ENCODE data around the gene FBXW2. TPM values are rescaled to one million over a fixed set of nuclear protein-coding genes. Genes with fewer than 3 reads are reported as not detected.

The FBXW2 gene
- total and polyA plus RNA-seq, 4 donors, result 23.4 to 74.0 (median 50.9) TPM

DNA sequence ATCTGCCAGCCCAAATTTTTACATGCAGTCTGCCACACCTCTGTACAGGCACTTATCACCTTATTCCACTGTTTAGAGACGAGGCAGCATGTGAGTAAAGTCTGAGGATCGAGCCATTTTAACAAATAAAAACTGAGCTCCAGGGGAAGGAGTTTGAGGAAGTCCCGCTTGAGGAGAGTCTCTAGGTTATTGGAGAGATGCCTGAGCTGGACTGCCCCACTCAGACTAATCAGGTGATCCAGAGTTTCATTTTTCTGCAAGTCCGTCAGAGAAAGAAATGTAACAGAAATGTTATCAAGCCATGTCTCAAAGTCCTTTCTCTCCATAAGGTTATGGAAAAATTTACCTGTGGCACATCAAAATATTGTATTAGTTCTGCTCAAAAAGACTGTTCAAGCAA is 5.3 kb downstream of the FBXW2 start:
- intact Hi-C loops (cut with DNase I), result no loop called here
- H3K4me1 ChIP-seq (ENCODE audit: control insufficient read depth in 1 of 2, insufficient read depth in 2 of 2, low read length in 2 of 2), result peaks cover 4 to 10% of the 10 kb centered on the region in 2 donors
- H3K36me3 ChIP-seq (ENCODE audit: control insufficient read depth in 1 of 2, insufficient read depth in 2 of 2, low read length in 1 of 2), result peaks cover 1 to 5% of the 10 kb centered on the region in 2 donors
- no peak overlapping the region for H3K27ac ChIP-seq (ENCODE audit: low read depth in 1 of 2, low read length in 2 of 2)
- DNase-seq (no peak), ATAC-seq (ENCODE audit: low FRiP score) (no peak)
- no peaks in the 10 kb centered on the region for H3K9me3 ChIP-seq (ENCODE audit: control insufficient read depth, low read length)
- WGBS, 2 donors, result 62 to 66% methylated on average over 4 of the region's 4 CpGs
- H3K4me3 ChIP-seq (ENCODE audit: low read length in 2 of 2), result no peak overlapping the region
- no peaks in the 10 kb centered on the region for H3K27me3 ChIP-seq (ENCODE audit: control insufficient read depth in 1 of 2, insufficient read depth in 2 of 2, low read length in 1 of 2)

GRCh38 chr9:120783602-120784047 is 9.6 kb downstream of the FBXW2 start:
- DNase-seq (no peak), ATAC-seq (ENCODE audit: low FRiP score) (no peak)
- Histone ChIP-seq H3K27ac (ENCODE audit: low read depth in 1 of 2, low read length in 2 of 2) (no peak overlapping the region), H3K36me3 (ENCODE audit: control insufficient read depth in 1 of 2, insufficient read depth in 2 of 2, low read length in 1 of 2) (peaks cover 1 to 5% of the 10 kb centered on the region in 2 donors), H3K27me3 (ENCODE audit: control insufficient read depth in 1 of 2, insufficient read depth in 2 of 2, low read length in 1 of 2) (no peaks in the 10 kb centered on the region), H3K9me3 (ENCODE audit: control insufficient read depth, low read length) (no peaks in the 10 kb centered on the region), H3K4me3 (ENCODE audit: low read length in 2 of 2) (no peak overlapping the region), H3K4me1 (ENCODE audit: control insufficient read depth in 1 of 2, insufficient read depth in 2 of 2, low read length in 2 of 2) (peaks cover 2 to 3% of the 10 kb centered on the region in 2 donors)
- intact Hi-C loops (cut with DNase I), result no loop called here
- WGBS, 2 donors, result 64 to 67% methylated on average over 2 of the region's 2 CpGs

DNA sequence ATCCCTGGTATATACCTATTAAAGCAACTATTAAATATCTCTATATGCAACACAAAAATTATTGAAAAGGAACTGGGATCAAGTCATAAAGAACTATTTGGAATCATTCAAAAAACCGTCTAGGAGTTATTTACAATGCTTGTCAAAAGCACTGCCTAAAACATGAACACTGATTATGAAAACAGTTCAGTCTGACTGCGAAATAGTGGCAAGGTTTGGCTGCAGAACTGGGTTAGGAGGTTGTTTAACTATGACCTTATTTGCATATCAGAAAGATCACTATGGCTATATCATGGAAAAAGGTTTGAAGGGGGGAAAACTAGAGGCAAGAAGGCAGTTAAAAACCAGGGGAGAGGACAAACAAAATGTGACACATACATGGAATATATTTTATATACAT is 12.0 kb downstream of the FBXW2 start:
- 68 to 78% methylated on average over 2 of the region's 2 CpGs for WGBS, 2 donors
- Histone ChIP-seq H3K4me3 (ENCODE audit: low read length in 2 of 2) (no peak overlapping the region), H3K36me3 (ENCODE audit: control insufficient read depth in 1 of 2, insufficient read depth in 2 of 2, low read length in 1 of 2) (no peaks in the 10 kb centered on the region), H3K9me3 (ENCODE audit: control insufficient read depth, low read length) (no peaks in the 10 kb centered on the region), H3K27me3 (ENCODE audit: control insufficient read depth in 1 of 2, insufficient read depth in 2 of 2, low read length in 1 of 2) (no peaks in the 10 kb centered on the region), H3K27ac (ENCODE audit: low read depth in 1 of 2, low read length in 2 of 2) (no peak overlapping the region), H3K4me1 (ENCODE audit: control insufficient read depth in 1 of 2, insufficient read depth in 2 of 2, low read length in 2 of 2) (peaks cover 2 to 3% of the 10 kb centered on the region in 2 donors)
- DNase-seq (no peak), ATAC-seq (ENCODE audit: low FRiP score) (no peak)
- intact Hi-C loops (cut with DNase I), result no loop called here

- peaks cover 3 to 5% of the 10 kb centered on the region in 2 donors for H3K36me3 ChIP-seq (ENCODE audit: control insufficient read depth in 1 of 2, insufficient read depth in 2 of 2, low read length in 1 of 2)
- no peaks in the 10 kb centered on the region for H3K27me3 ChIP-seq (ENCODE audit: control insufficient read depth in 1 of 2, insufficient read depth in 2 of 2, low read length in 1 of 2)
- ATAC-seq (ENCODE audit: low FRiP score), result no peak
- H3K27ac ChIP-seq (ENCODE audit: low read depth in 1 of 2, low read length in 2 of 2), result no peak overlapping the region
- no peak overlapping the region for H3K4me3 ChIP-seq (ENCODE audit: low read length in 2 of 2)
- H3K4me1 ChIP-seq (ENCODE audit: control insufficient read depth in 1 of 2, insufficient read depth in 2 of 2, low read length in 2 of 2), result peaks cover 2 to 3% of the 10 kb centered on the region in 2 donors
- intact Hi-C loops (cut with DNase I), result no loop called here
- H3K9me3 ChIP-seq (ENCODE audit: control insufficient read depth, low read length), result no peaks in the 10 kb centered on the region
- WGBS, 2 donors, result 96 to 98% methylated on average over 3 of the region's 3 CpGs
- DNase-seq, result no peak
Observed at GRCh38 chr9:120780367-120780766, 12.8 kb downstream of the FBXW2 start.

DNA sequence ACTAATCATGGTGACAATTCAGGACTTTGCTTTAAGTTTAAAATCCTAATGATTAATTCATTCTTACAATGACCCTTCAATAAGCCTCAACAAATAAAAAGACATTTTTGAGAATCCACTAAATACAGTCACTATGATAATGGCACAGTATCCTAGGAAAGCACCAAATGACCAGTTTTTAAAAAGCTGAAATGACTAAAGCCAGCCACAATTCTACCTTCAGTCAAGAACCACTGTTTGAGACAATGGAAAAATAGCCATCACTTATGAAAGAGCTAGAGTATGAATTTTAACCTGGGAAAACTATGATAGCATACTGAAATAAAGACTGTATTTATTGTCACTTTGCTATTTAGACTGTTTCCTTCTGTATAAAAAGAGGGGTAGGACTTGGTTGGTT is 14.0 kb downstream of the FBXW2 start:
- peaks cover 3 to 5% of the 10 kb centered on the region in 2 donors for H3K36me3 ChIP-seq (ENCODE audit: control insufficient read depth in 1 of 2, insufficient read depth in 2 of 2, low read length in 1 of 2)

DNA sequence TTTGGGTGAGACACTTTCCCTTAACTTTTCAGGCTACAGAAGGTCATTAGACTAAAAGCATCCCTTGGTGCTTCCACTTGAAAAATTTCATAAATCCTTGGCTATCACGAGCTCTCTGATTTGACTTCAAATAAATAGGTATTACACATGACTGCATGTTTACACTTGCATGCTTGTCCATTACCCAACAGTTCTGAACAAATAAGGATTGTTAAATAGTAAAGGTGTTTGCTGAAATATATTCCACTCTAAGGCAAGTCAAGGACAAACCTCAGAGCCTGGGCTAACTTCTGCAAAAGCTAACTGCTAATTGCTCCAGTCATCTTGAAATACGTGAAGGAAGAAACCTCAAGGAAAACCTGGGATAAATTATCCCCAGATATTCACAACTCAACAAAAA is 14.5 kb downstream of the FBXW2 start:
- Histone ChIP-seq H3K27ac (ENCODE audit: low read depth in 1 of 2, low read length in 2 of 2) (no peak overlapping the region), H3K27me3 (ENCODE audit: control insufficient read depth in 1 of 2, insufficient read depth in 2 of 2, low read length in 1 of 2) (no peaks in the 10 kb centered on the region), H3K36me3 (ENCODE audit: control insufficient read depth in 1 of 2, insufficient read depth in 2 of 2, low read length in 1 of 2) (peaks cover 3 to 5% of the 10 kb centered on the region in 2 donors), H3K4me3 (ENCODE audit: low read length in 2 of 2) (no peak overlapping the region), H3K4me1 (ENCODE audit: control insufficient read depth in 1 of 2, insufficient read depth in 2 of 2, low read length in 2 of 2) (peaks cover 2 to 3% of the 10 kb centered on the region in 2 donors), H3K9me3 (ENCODE audit: control insufficient read depth, low read length) (no peaks in the 10 kb centered on the region)
- ATAC-seq (ENCODE audit: low FRiP score) (no peak), DNase-seq (no peak)
- 78 to 79% methylated on average over 2 of the region's 2 CpGs for WGBS, 2 donors
- intact Hi-C loops (cut with DNase I), result no loop called here

More for the DNA sequence above, 14.0 kb downstream of the FBXW2 start:
- intact Hi-C loops (cut with DNase I), result no loop called here
- Histone ChIP-seq H3K27ac (ENCODE audit: low read depth in 1 of 2, low read length in 2 of 2) (no peak overlapping the region), H3K9me3 (ENCODE audit: control insufficient read depth, low read length) (no peaks in the 10 kb centered on the region), H3K27me3 (ENCODE audit: control insufficient read depth in 1 of 2, insufficient read depth in 2 of 2, low read length in 1 of 2) (no peaks in the 10 kb centered on the region), H3K4me1 (ENCODE audit: control insufficient read depth in 1 of 2, insufficient read depth in 2 of 2, low read length in 2 of 2) (peaks cover 2 to 3% of the 10 kb centered on the region in 2 donors), H3K4me3 (ENCODE audit: low read length in 2 of 2) (no peak overlapping the region)
- DNase-seq (no peak), ATAC-seq (ENCODE audit: low FRiP score) (no peak)

GRCh38 chr9:120777229-120777628 is 16.0 kb downstream of the FBXW2 start:
- Histone ChIP-seq H3K4me3 (ENCODE audit: low read length in 2 of 2) (no peak overlapping the region), H3K36me3 (ENCODE audit: control insufficient read depth in 1 of 2, insufficient read depth in 2 of 2, low read length in 1 of 2) (peaks cover 3 to 5% of the 10 kb centered on the region in 2 donors)
- 87 to 88% methylated on average over 5 of the region's 5 CpGs for WGBS, 2 donors

GRCh38 chr9:120776788-120777187 is 16.4 kb downstream of the FBXW2 start:
- DNase-seq, result no peak
- no peaks in the 10 kb centered on the region for H3K4me1 ChIP-seq (ENCODE audit: control insufficient read depth in 1 of 2, insufficient read depth in 2 of 2, low read length in 2 of 2)
- WGBS, 2 donors, result 94 to 98% methylated on average over 1 of the region's 1 CpG
- H3K27me3 ChIP-seq (ENCODE audit: control insufficient read depth in 1 of 2, insufficient read depth in 2 of 2, low read length in 1 of 2), result no peaks in the 10 kb centered on the region
- no peak overlapping the region for H3K4me3 ChIP-seq (ENCODE audit: low read length in 2 of 2)
- ATAC-seq (ENCODE audit: low FRiP score), result no peak
- H3K27ac ChIP-seq (ENCODE audit: low read depth in 1 of 2, low read length in 2 of 2), result no peak overlapping the region
- peaks cover 3 to 5% of the 10 kb centered on the region in 2 donors for H3K36me3 ChIP-seq (ENCODE audit: control insufficient read depth in 1 of 2, insufficient read depth in 2 of 2, low read length in 1 of 2)
- H3K9me3 ChIP-seq (ENCODE audit: control insufficient read depth, low read length), result no peaks in the 10 kb centered on the region
- intact Hi-C loops (cut with DNase I), result no loop called here

More at GRCh38 chr9:120777229-120777628, 16.0 kb downstream of the FBXW2 start:
- Histone ChIP-seq H3K9me3 (ENCODE audit: control insufficient read depth, low read length) (no peaks in the 10 kb centered on the region), H3K27ac (ENCODE audit: low read depth in 1 of 2, low read length in 2 of 2) (no peak overlapping the region), H3K4me1 (ENCODE audit: control insufficient read depth in 1 of 2, insufficient read depth in 2 of 2, low read length in 2 of 2) (no peaks in the 10 kb centered on the region), H3K27me3 (ENCODE audit: control insufficient read depth in 1 of 2, insufficient read depth in 2 of 2, low read length in 1 of 2) (no peaks in the 10 kb centered on the region)
- intact Hi-C loops (cut with DNase I), result no loop called here
- DNase-seq (no peak), ATAC-seq (ENCODE audit: low FRiP score) (no peak)

- no peaks in the 10 kb centered on the region for H3K9me3 ChIP-seq (ENCODE audit: control insufficient read depth, low read length)
- H3K36me3 ChIP-seq (ENCODE audit: control insufficient read depth in 1 of 2, insufficient read depth in 2 of 2, low read length in 1 of 2), result peaks cover 5 to 10% of the 10 kb centered on the region in 2 donors
- no peaks in the 10 kb centered on the region for H3K27me3 ChIP-seq (ENCODE audit: control insufficient read depth in 1 of 2, insufficient read depth in 2 of 2, low read length in 1 of 2)
- no peaks in the 10 kb centered on the region for H3K4me1 ChIP-seq (ENCODE audit: control insufficient read depth in 1 of 2, insufficient read depth in 2 of 2, low read length in 2 of 2)
- no peak overlapping the region for H3K4me3 ChIP-seq (ENCODE audit: low read length in 2 of 2)
- intact Hi-C loops (cut with DNase I), result no loop called here
- ATAC-seq (ENCODE audit: low FRiP score) (no peak), DNase-seq (no peak)
- WGBS, 2 donors, result 92 to 94% methylated on average over 5 of the region's 5 CpGs
- no peak overlapping the region for H3K27ac ChIP-seq (ENCODE audit: low read depth in 1 of 2, low read length in 2 of 2)
Observed at GRCh38 chr9:120775859-120776258, 17.4 kb downstream of the FBXW2 start.

All from aorta (tissue), 5 donors.